Neural progenitor cell (in vitro differentiated cells): ENCODE data around the gene DRGX. TPM values are rescaled to one million over a fixed set of nuclear protein-coding genes. Genes with fewer than 3 reads are reported as not detected.

Experiments used
- DNase-seq: peaks from one replicate; pipeline ENCODE4 v3.0.0-alpha.2; 2016; ENCODE audit warnings: low spot score
- H2AFZ ChIP-seq: fragments of 200-600 bp; sonication (generic); replicated peaks from 2 replicates; pipeline ENCODE4 v1.6.1; 2016; ENCODE audit warnings: antibody characterized with exemption
- H3F3A ChIP-seq: fragments of 200-600 bp; sonication (generic); 2 replicates; pipeline ENCODE4 v1.6.1; 2016; ENCODE audit warnings: antibody characterized with exemption, low read depth
- H3K27ac ChIP-seq: fragments of 200-600 bp; sonication (generic); 2 replicates; pipeline ENCODE4 v1.5.1; 2016; ENCODE audit warnings: mild to moderate bottlenecking
- H3K27me3 ChIP-seq: fragments of 200-600 bp; sonication (generic); 2 replicates; pipeline ENCODE4 v1.6.1; 2016; ENCODE audit warnings: mild to moderate bottlenecking, moderate library complexity
- H3K36me3 ChIP-seq: fragments of 200-600 bp; sonication (generic); 2 replicates; pipeline ENCODE4 v1.5.1; 2016
- H3K4me1 ChIP-seq: fragments of 200-600 bp; sonication (generic); 2 replicates; pipeline ENCODE4 v1.6.1; 2016; ENCODE audit warnings: mixed run types
- H3K4me2 ChIP-seq: fragments of 200-600 bp; sonication (generic); 2 replicates; pipeline ENCODE4 v1.6.1; 2016
- H3K4me3 ChIP-seq: fragments of 200-600 bp; sonication (generic); 2 replicates; pipeline ENCODE4 v1.5.1; 2016
- H3K79me2 ChIP-seq: fragments of 200-600 bp; sonication (generic); 2 replicates; pipeline ENCODE4 v1.6.1; 2016; ENCODE audit warnings: low read depth
- H3K9ac ChIP-seq: fragments of 200-600 bp; sonication (generic); 2 replicates; pipeline ENCODE4 v1.6.1; 2016
- H3K9me3 ChIP-seq: fragments of 200-600 bp; sonication (generic); 2 replicates; pipeline ENCODE4 v1.5.1; 2016; ENCODE audit warnings: low read depth
- H4K20me1 ChIP-seq: fragments of 200-600 bp; sonication (generic); 2 replicates; pipeline ENCODE4 v1.6.1; 2016; ENCODE audit warnings: low read depth
- H3K27ac Mint-ChIP-seq: 3 replicates; pipeline ENCODE4 v1.8.0; 2021; ENCODE audit warnings: mixed read lengths
- H3K27me3 Mint-ChIP-seq: 2 replicates; pipeline ENCODE4 v1.8.0; 2022; ENCODE audit warnings: low read depth, mild to moderate bottlenecking, inconsistent platforms, moderate library complexity, mixed read lengths; ENCODE audit not compliant: insufficient read depth
- H3K36me3 Mint-ChIP-seq: 3 replicates; pipeline ENCODE4 v1.8.0; 2021; ENCODE audit warnings: mixed read lengths
- H3K4me1 Mint-ChIP-seq: 3 replicates; pipeline ENCODE4 v1.8.0; 2021; ENCODE audit warnings: mixed read lengths
- H3K4me3 Mint-ChIP-seq: 3 replicates; pipeline ENCODE4 v1.8.0; 2021; ENCODE audit warnings: mild to moderate bottlenecking, moderate library complexity, mixed read lengths
- H3K9me3 Mint-ChIP-seq: 3 replicates; pipeline ENCODE4 v1.8.0; 2020; ENCODE audit warnings: mixed read lengths
- CTCF ChIP-seq: fragments of 200-600 bp; sonication (generic); IDR thresholded peaks from 2 replicates; pipeline ENCODE4 v1.5.1; 2017; ENCODE audit warnings: antibody characterized with exemption, mild to moderate bottlenecking
- EZH2 ChIP-seq: fragments of 200-600 bp; sonication (generic); IDR thresholded peaks from 2 replicates; pipeline ENCODE4 v1.6.1; 2017; ENCODE audit warnings: antibody characterized with exemption, mild to moderate bottlenecking, moderate library complexity
- EZH2phosphoT487 ChIP-seq: fragments of 200-600 bp; sonication (generic); IDR thresholded peaks from 2 replicates; pipeline ENCODE4 v1.6.1; 2017; ENCODE audit warnings: antibody characterized with exemption
- total RNA-seq: library from RNA; depleted of rRNA; stranded (reverse); fragments of >200 nt; gene quantifications from 2 replicates; pipeline ENCODE4 v1.2.3, GENCODE V29; 2015; ENCODE audit warnings: low replicate concordance

Gene DRGX
- total RNA-seq, 1 donor from 2014 or later: not detected

- no peak overlapping the region for H3K4me2 ChIP-seq
- H3K4me1 ChIP-seq: no peaks in the 10 kb centered on the region
- H3K27me3 ChIP-seq: no peaks in the 10 kb centered on the region
- H4K20me1 ChIP-seq: no peaks in the 10 kb centered on the region
- H3K9ac ChIP-seq: no peak overlapping the region
- Mint-ChIP-seq H3K4me3 (no peak overlapping the region), H3K4me1 (no peaks in the 10 kb centered on the region), H3K9me3 (no peaks in the 10 kb centered on the region), H3K36me3 (no peaks in the 10 kb centered on the region), H3K27ac (no peak overlapping the region), H3K27me3 (no peaks in the 10 kb centered on the region)
- no peaks in the 10 kb centered on the region for H3K36me3 ChIP-seq
- H3K4me3 ChIP-seq: no peak overlapping the region
- H3F3A ChIP-seq: no peaks in the 10 kb centered on the region
- no peak overlapping the region for H2AFZ ChIP-seq
- H3K9me3 ChIP-seq: no peaks in the 10 kb centered on the region
- H3K79me2 ChIP-seq: no peaks in the 10 kb centered on the region
- TF ChIP-seq EZH2phosphoT487 (no peak), EZH2 (no peak), CTCF (no peak)
- no peak for DNase-seq
- no peak overlapping the region for H3K27ac ChIP-seq
Measured at GRCh38 chr10:49319206-49319605, 76.7 kb downstream of the DRGX start.

- Histone ChIP-seq H3K79me2 (no peaks in the 10 kb centered on the region), H3K9ac (no peak overlapping the region), H2AFZ (no peak overlapping the region), H3K4me2 (no peak overlapping the region), H4K20me1 (no peaks in the 10 kb centered on the region), H3K27me3 (no peaks in the 10 kb centered on the region), H3K27ac (no peak overlapping the region), H3K9me3 (no peaks in the 10 kb centered on the region), H3F3A (no peaks in the 10 kb centered on the region), H3K36me3 (no peaks in the 10 kb centered on the region), H3K4me1 (no peaks in the 10 kb centered on the region), H3K4me3 (no peak overlapping the region)
- TF ChIP-seq CTCF (no peak), EZH2 (no peak), EZH2phosphoT487 (no peak)
- no peak for DNase-seq
- H3K4me1 Mint-ChIP-seq: no peaks in the 10 kb centered on the region
- no peaks in the 10 kb centered on the region for H3K36me3 Mint-ChIP-seq
- peaks cover 1% of the 10 kb centered on the region for H3K27me3 Mint-ChIP-seq
- no peak overlapping the region for H3K4me3 Mint-ChIP-seq
- H3K9me3 Mint-ChIP-seq: no peaks in the 10 kb centered on the region
- no peak overlapping the region for H3K27ac Mint-ChIP-seq
Measured at GRCh38 chr10:49318755-49319154, 77.1 kb downstream of the DRGX start.

GRCh38 chr10:49318028-49318427 lies 77.9 kb downstream of the DRGX start:
- no peak overlapping the region for H3K9ac ChIP-seq
- Mint-ChIP-seq H3K4me1 (no peaks in the 10 kb centered on the region), H3K4me3 (no peak overlapping the region), H3K27ac (no peak overlapping the region), H3K27me3 (peaks cover 2% of the 10 kb centered on the region), H3K9me3 (no peaks in the 10 kb centered on the region), H3K36me3 (no peaks in the 10 kb centered on the region)
- no peak for DNase-seq
- no peak overlapping the region for H3K4me3 ChIP-seq
- H4K20me1 ChIP-seq: no peaks in the 10 kb centered on the region
- H3F3A ChIP-seq: no peaks in the 10 kb centered on the region
- H2AFZ ChIP-seq: no peak overlapping the region
- no peaks in the 10 kb centered on the region for H3K9me3 ChIP-seq
- TF ChIP-seq CTCF: no peak
- TF ChIP-seq EZH2phosphoT487: no peak
- TF ChIP-seq EZH2: no peak
- no peak overlapping the region for H3K4me2 ChIP-seq
- H3K27ac ChIP-seq: no peak overlapping the region
- H3K4me1 ChIP-seq: no peaks in the 10 kb centered on the region
- H3K79me2 ChIP-seq: no peaks in the 10 kb centered on the region
- no peaks in the 10 kb centered on the region for H3K27me3 ChIP-seq
- H3K36me3 ChIP-seq: no peaks in the 10 kb centered on the region

GRCh38 chr10:49314806-49315205 lies 81.1 kb downstream of the DRGX start:
- Mint-ChIP-seq H3K9me3 (no peaks in the 10 kb centered on the region), H3K27ac (no peak overlapping the region), H3K36me3 (no peaks in the 10 kb centered on the region), H3K27me3 (peaks cover 4% of the 10 kb centered on the region), H3K4me3 (no peak overlapping the region), H3K4me1 (no peaks in the 10 kb centered on the region)
- Histone ChIP-seq H3K4me3 (no peak overlapping the region), H3K79me2 (no peaks in the 10 kb centered on the region), H3K27me3 (no peaks in the 10 kb centered on the region), H4K20me1 (no peaks in the 10 kb centered on the region), H3F3A (no peaks in the 10 kb centered on the region), H3K4me1 (no peaks in the 10 kb centered on the region), H3K9me3 (no peaks in the 10 kb centered on the region), H3K9ac (no peak overlapping the region), H2AFZ (no peak overlapping the region), H3K36me3 (no peaks in the 10 kb centered on the region), H3K4me2 (no peak overlapping the region), H3K27ac (no peak overlapping the region)
- no peak for DNase-seq
- TF ChIP-seq CTCF (no peak), EZH2phosphoT487 (no peak), EZH2 (no peak)
